Naive B cell (primary cell): ENCODE results near the gene FHAD1. TPM values are rescaled to one million over a fixed set of nuclear protein-coding genes. Genes with fewer than 3 reads are reported as not detected.
A peak's percentile ranks its signal among the peaks of the same experiment; 100 is the strongest.

Experiments
- ATAC-seq, 2 donors: fragments of 150-1000 bp; cut with Tn5 transposase; 2 replicates each; pipeline ENCODE4 v1.10.0; 2021; ENCODE audit warnings: low read depth in 2 of 2, mild to moderate bottlenecking in 2 of 2, moderate library complexity in 2 of 2
- DNase-seq: peaks from one replicate; pipeline ENCODE4 v3.0.0; 2022
- H3K27ac Mint-ChIP-seq, 6 donors: one replicate each; pipeline ENCODE4 v1.8.0; 2020 to 2022; ENCODE audit warnings: mild to moderate bottlenecking in 6 of 6, mixed read lengths in 6 of 6, moderate library complexity in 5 of 6, inconsistent platforms in 2 of 6
- H3K27me3 Mint-ChIP-seq, 3 donors: one replicate each; pipeline ENCODE4 v1.8.0; 2021 to 2022; ENCODE audit warnings: mixed read lengths in 3 of 3, mild to moderate bottlenecking in 1 of 3
- H3K36me3 Mint-ChIP-seq, 2 donors: one replicate each; pipeline ENCODE4 v1.8.0; 2020 to 2022; ENCODE audit warnings: mixed read lengths in 2 of 2, inconsistent platforms in 1 of 2, mild to moderate bottlenecking in 1 of 2
- H3K4me1 Mint-ChIP-seq, 3 donors: one replicate each; pipeline ENCODE4 v1.8.0; 2020 to 2022; ENCODE audit warnings: mixed read lengths in 3 of 3, inconsistent platforms in 1 of 3, mild to moderate bottlenecking in 1 of 3, moderate library complexity in 1 of 3
- H3K4me3 Mint-ChIP-seq, 8 donors: one replicate each; pipeline ENCODE4 v1.8.0; 2020 to 2022; ENCODE audit warnings: mild to moderate bottlenecking in 8 of 8, mixed read lengths in 8 of 8, moderate library complexity in 8 of 8, inconsistent platforms in 2 of 8
- H3K9me3 Mint-ChIP-seq, 7 donors: one replicate each; pipeline ENCODE4 v1.8.0; 2020 to 2022; ENCODE audit warnings: mixed read lengths in 7 of 7, mild to moderate bottlenecking in 5 of 7, inconsistent platforms in 2 of 7, moderate library complexity in 1 of 7
- polyA plus RNA-seq, 6 donors: library from polyadenylated mRNA; unstranded; fragments of 300-500 nt; fragmentation: Illumina TruSeq; gene quantifications; one replicate each; pipeline ENCODE4 v1.2.3, GENCODE V29; 2021; ENCODE audit warnings: low read depth in 6 of 6

The FHAD1 gene
- polyA plus RNA-seq, 6 donors from 2014 or later: not detected

GRCh38 chr1:15224259-15224869, 22.7 kb upstream of the FHAD1 start:
- Mint-ChIP-seq H3K4me1 (peaks cover 5 to 9% (median 9%) of the 10 kb centered on the region in 3 donors), H3K4me3 (no peak overlapping the region), H3K9me3 (peaks cover 0 to under 1% (median 0%) of the 10 kb centered on the region in 7 donors), H3K36me3 (no peaks in the 10 kb centered on the region), H3K27ac (no peak overlapping the region), H3K27me3 (peaks cover 13 to 28% (median 28%) of the 10 kb centered on the region in 3 donors)
- ATAC-seq (no peak), DNase-seq (no peak)

GRCh38 chr1:15224974-15225373, 22.0 kb upstream of the FHAD1 start:
- H3K36me3 Mint-ChIP-seq: no peaks in the 10 kb centered on the region
- H3K9me3 Mint-ChIP-seq: no peaks in the 10 kb centered on the region
- no peak overlapping the region for H3K27ac Mint-ChIP-seq
- H3K4me1 Mint-ChIP-seq: peaks cover 5 to 9% (median 9%) of the 10 kb centered on the region in 3 donors
- peaks cover 11 to 23% (median 23%) of the 10 kb centered on the region in 3 donors for H3K27me3 Mint-ChIP-seq
- DNase-seq (no peak), ATAC-seq (no peak)
- peak overlapping the region in 1 of 8 donors; percentile 69 for H3K4me3 Mint-ChIP-seq

DNA sequence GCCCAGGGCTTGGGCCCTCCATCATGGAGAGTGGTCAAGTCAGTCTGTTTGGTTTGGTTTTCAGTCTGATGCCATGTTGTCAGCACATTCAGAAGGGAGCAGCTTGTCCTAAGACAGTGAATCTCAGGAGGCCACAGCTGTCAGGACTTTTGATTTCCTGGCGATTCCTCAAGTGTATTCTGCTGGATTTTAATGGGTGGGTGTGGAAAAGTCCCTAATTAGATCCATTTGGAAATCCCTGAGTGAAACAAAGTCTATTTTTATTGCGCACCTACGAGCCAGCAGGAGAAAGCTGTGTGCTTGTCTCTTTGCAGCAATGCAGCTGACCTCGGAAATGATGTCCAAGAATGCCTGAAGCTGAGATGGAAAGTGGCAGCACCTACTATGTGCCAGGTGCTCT, 21.6 kb upstream of the FHAD1 start:
- H3K4me3 Mint-ChIP-seq: no peak overlapping the region
- DNase-seq (no peak), ATAC-seq (no peak)
- H3K27ac Mint-ChIP-seq: peak overlapping the region in 1 of 6 donors; percentile 10
- H3K27me3 Mint-ChIP-seq: peaks cover 9 to 23% (median 21%) of the 10 kb centered on the region in 3 donors
- no peaks in the 10 kb centered on the region for H3K36me3 Mint-ChIP-seq
- H3K4me1 Mint-ChIP-seq: peaks cover 5 to 9% (median 9%) of the 10 kb centered on the region in 3 donors
- no peaks in the 10 kb centered on the region for H3K9me3 Mint-ChIP-seq

GRCh38 chr1:15226388-15227255, 20.4 kb upstream of the FHAD1 start:
- no peak overlapping the region for H3K4me3 Mint-ChIP-seq
- no peak for ATAC-seq

DNA sequence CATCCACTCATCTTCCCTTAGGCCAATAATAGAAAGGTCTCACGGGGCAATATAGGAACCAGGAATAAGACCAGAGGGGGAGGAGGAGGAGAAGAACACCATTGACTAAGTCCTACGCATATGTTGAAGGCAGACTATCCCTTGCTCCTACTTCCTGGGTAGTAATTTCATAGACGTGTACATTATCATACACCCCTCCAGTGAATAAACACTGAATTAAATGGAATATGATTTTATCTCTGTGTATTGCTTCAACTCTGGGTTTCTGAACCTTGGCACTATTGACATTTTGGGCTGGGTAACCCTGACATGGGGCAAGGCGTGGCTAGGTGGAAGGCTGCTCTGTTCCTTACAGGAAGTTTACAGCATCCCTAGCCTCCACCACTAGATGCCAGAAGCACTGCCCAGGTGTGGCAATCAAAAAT, 17.3 kb upstream of the FHAD1 start:
- Mint-ChIP-seq H3K4me1 (peaks cover 3 to 7% (median 4%) of the 10 kb centered on the region in 3 donors), H3K4me3 (no peak overlapping the region)
- DNase-seq: no peak

More at GRCh38 chr1:15226388-15227255, 20.4 kb upstream of the FHAD1 start:
- no peak for DNase-seq
- no peaks in the 10 kb centered on the region for H3K9me3 Mint-ChIP-seq
- H3K27me3 Mint-ChIP-seq: peaks cover 9 to 19% (median 14%) of the 10 kb centered on the region in 3 donors
- peaks cover 5 to 11% (median 9%) of the 10 kb centered on the region in 3 donors for H3K4me1 Mint-ChIP-seq
- peak overlapping the region in 2 of 6 donors; percentile 36 to 73 for H3K27ac Mint-ChIP-seq
- no peaks in the 10 kb centered on the region for H3K36me3 Mint-ChIP-seq

GRCh38 chr1:15231714-15232201, 15.3 kb upstream of the FHAD1 start:
- Mint-ChIP-seq H3K36me3 (no peaks in the 10 kb centered on the region), H3K4me3 (no peak overlapping the region), H3K27me3 (peaks cover 0 to 17% (median 14%) of the 10 kb centered on the region in 3 donors), H3K27ac (no peak overlapping the region), H3K9me3 (no peaks in the 10 kb centered on the region), H3K4me1 (peaks cover 0 to 4% (median 0%) of the 10 kb centered on the region in 3 donors)
- ATAC-seq: no peak
- DNase-seq: no peak

More for the DNA sequence above, 17.3 kb upstream of the FHAD1 start:
- peaks cover 0 to 14% (median 10%) of the 10 kb centered on the region in 3 donors for H3K27me3 Mint-ChIP-seq
- no peaks in the 10 kb centered on the region for H3K9me3 Mint-ChIP-seq
- no peak for ATAC-seq
- no peak overlapping the region for H3K27ac Mint-ChIP-seq
- no peaks in the 10 kb centered on the region for H3K36me3 Mint-ChIP-seq

GRCh38 chr1:15233689-15234088, 13.3 kb upstream of the FHAD1 start:
- Mint-ChIP-seq H3K9me3 (peaks cover 0 to 3% (median 0%) of the 10 kb centered on the region in 7 donors), H3K4me1 (peaks cover 0 to 4% (median 0%) of the 10 kb centered on the region in 3 donors), H3K27ac (no peak overlapping the region), H3K4me3 (no peak overlapping the region), H3K27me3 (peaks cover 11 to 32% (median 16%) of the 10 kb centered on the region in 3 donors), H3K36me3 (no peaks in the 10 kb centered on the region)
- DNase-seq (no peak), ATAC-seq (no peak)

- no peak overlapping the region for H3K4me3 Mint-ChIP-seq
- DNase-seq: no peak
- peaks cover 0 to 3% (median 0%) of the 10 kb centered on the region in 7 donors for H3K9me3 Mint-ChIP-seq
- no peak for ATAC-seq
- no peaks in the 10 kb centered on the region for H3K36me3 Mint-ChIP-seq
- peaks cover 0 to 4% (median 0%) of the 10 kb centered on the region in 3 donors for H3K4me1 Mint-ChIP-seq
- H3K27me3 Mint-ChIP-seq: peaks cover 18 to 36% (median 21%) of the 10 kb centered on the region in 3 donors
- H3K27ac Mint-ChIP-seq: no peak overlapping the region
Measured at GRCh38 chr1:15236321-15236721, 10.7 kb upstream of the FHAD1 start.

- Mint-ChIP-seq H3K9me3 (peaks cover 0 to 3% (median 0%) of the 10 kb centered on the region in 7 donors), H3K4me1 (peaks cover 0 to under 1% (median 0%) of the 10 kb centered on the region in 3 donors), H3K36me3 (no peaks in the 10 kb centered on the region), H3K27me3 (peaks cover 19 to 36% (median 21%) of the 10 kb centered on the region in 3 donors), H3K4me3 (no peak overlapping the region), H3K27ac (no peak overlapping the region)
- no peak for DNase-seq
- no peak for ATAC-seq
Measured at GRCh38 chr1:15236746-15237145, 10.3 kb upstream of the FHAD1 start.

GRCh38 chr1:15238789-15239188, 8.2 kb upstream of the FHAD1 start:
- Mint-ChIP-seq H3K4me1 (no peaks in the 10 kb centered on the region), H3K9me3 (peaks cover 0 to 3% (median 0%) of the 10 kb centered on the region in 7 donors), H3K27me3 (peaks cover 23 to 36% (median 34%) of the 10 kb centered on the region in 3 donors), H3K4me3 (no peak overlapping the region), H3K36me3 (no peaks in the 10 kb centered on the region), H3K27ac (no peak overlapping the region)
- ATAC-seq (no peak), DNase-seq (no peak)

DNA sequence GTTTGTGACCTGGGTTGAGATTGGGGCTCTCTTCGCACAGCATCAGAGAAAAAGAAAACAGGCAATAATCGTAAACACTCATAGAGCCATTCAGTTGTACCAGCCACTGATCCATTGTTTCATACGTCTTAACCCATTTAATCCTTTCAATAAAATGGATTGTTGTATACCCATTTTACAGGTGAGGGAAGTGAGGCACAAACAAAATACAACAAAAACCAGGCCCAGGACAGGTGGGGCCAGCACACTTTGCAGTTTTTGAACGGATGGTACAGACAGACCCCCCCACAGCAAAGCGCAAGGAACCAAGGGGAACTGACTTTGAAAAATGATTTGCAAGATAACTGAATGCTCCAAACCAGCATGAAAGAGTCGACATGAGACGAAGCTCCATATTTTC, 4.3 kb upstream of the FHAD1 start:
- Mint-ChIP-seq H3K4me3 (no peak overlapping the region), H3K27ac (no peak overlapping the region), H3K27me3 (peaks cover 37 to 56% (median 48%) of the 10 kb centered on the region in 3 donors), H3K4me1 (peaks cover 4 to 12% (median 7%) of the 10 kb centered on the region in 3 donors), H3K9me3 (peaks cover 6 to 21% (median 10%) of the 10 kb centered on the region in 7 donors), H3K36me3 (peaks cover 8 to 24% of the 10 kb centered on the region in 2 donors)
- ATAC-seq (no peak), DNase-seq (no peak)

GRCh38 chr1:15243275-15244043, 3.6 kb upstream of the FHAD1 start:
- peaks cover 8 to 14% (median 8%) of the 10 kb centered on the region in 3 donors for H3K4me1 Mint-ChIP-seq
- peaks cover 6 to 21% (median 10%) of the 10 kb centered on the region in 7 donors for H3K9me3 Mint-ChIP-seq
- peaks cover 8 to 24% of the 10 kb centered on the region in 2 donors for H3K36me3 Mint-ChIP-seq
- peaks cover 42 to 61% (median 50%) of the 10 kb centered on the region in 3 donors for H3K27me3 Mint-ChIP-seq
- ATAC-seq (no peak), DNase-seq (no peak)
- peak overlapping the region in 1 of 8 donors; percentile 42 for H3K4me3 Mint-ChIP-seq
- H3K27ac Mint-ChIP-seq: no peak overlapping the region

DNA sequence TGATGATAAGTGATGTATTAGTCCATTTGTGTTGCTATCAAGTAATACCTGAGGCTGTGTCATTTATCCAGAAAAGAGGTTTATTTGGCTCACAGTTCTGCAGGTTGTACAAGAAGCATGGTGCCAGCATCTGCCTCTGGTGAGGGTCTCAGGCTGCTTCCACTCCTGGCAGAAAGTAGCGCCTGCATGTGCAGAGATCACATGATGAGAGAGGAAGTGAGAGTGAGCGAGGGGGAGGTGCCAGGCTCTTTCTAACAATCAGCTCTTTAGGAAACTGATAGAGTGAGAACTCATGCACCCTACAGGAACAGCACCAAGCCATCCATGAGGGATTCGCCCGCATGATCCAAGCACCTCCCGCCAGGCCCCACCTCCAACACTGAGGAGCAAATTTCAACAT, 2.2 kb upstream of the FHAD1 start:
- Mint-ChIP-seq H3K36me3 (peaks cover 8 to 24% of the 10 kb centered on the region in 2 donors), H3K4me1 (peaks cover 8 to 14% (median 8%) of the 10 kb centered on the region in 3 donors), H3K27ac (no peak overlapping the region), H3K9me3 (peaks cover 6 to 23% (median 10%) of the 10 kb centered on the region in 7 donors), H3K4me3 (peak overlapping the region in 1 of 8 donors; percentile 67), H3K27me3 (peaks cover 50 to 75% (median 54%) of the 10 kb centered on the region in 3 donors)
- DNase-seq (no peak), ATAC-seq (no peak)
